Mucosa of descending colon (tissue), 3 donors: ENCODE results near the gene MT2A. TPM values are rescaled to one million over a fixed set of nuclear protein-coding genes. Genes with fewer than 3 reads are reported as not detected.

ENCODE experiments used
- ATAC-seq: fragments of 200-7000 bp; cut with Tn5 transposase; one replicate; pipeline ENCODE4 v1.9.1; 2020; ENCODE audit warnings: mild to moderate bottlenecking, moderate library complexity
- DNase-seq, 3 donors: peaks; one replicate each; pipeline ENCODE4 v3.0.0-alpha.2; 2020
- H3K36me3 ChIP-seq: fragments of 200-600 bp; one replicate; pipeline ENCODE4 v1.8.0; 2021; ENCODE audit warnings: low read depth, mild to moderate bottlenecking
- H3K4me1 ChIP-seq: fragments of 200-600 bp; one replicate; pipeline ENCODE4 v1.8.0; 2021; ENCODE audit warnings: low read depth, mild to moderate bottlenecking
- H3K4me3 ChIP-seq: fragments of 200-600 bp; one replicate; pipeline ENCODE4 v1.8.0; 2021; ENCODE audit warnings: mild to moderate bottlenecking
- H3K9me3 ChIP-seq: fragments of 200-600 bp; one replicate; pipeline ENCODE4 v1.8.0; 2021; ENCODE audit warnings: mild to moderate bottlenecking
- intact Hi-C, 2 donors: fragments of 100-400 bp; cut with DNase I in 1 of 2; cut with micrococcal nuclease in 1 of 2; formaldehyde crosslinking; loops; one replicate each; pipeline versions ENCODE4 v1.11.0 to v1.11.1; 2022; cut with DNase I, micrococcal nuclease
- total RNA-seq, 3 donors: library from RNA; stranded (reverse); fragmentation: NEBNext Ultra II Directional in 2 of 3; extraction: Animal tissue kit (Norgen Biotek cat#: 25700) in 2 of 3; gene quantifications; one replicate each; pipeline versions ENCODE4 v1.2.1 to v1.2.4, GENCODE V29; 2021 to 2023
- TF ChIP-seq, protein P1 (sequence below): fragments of 200-600 bp; IDR thresholded peaks from one replicate; pipeline ENCODE4 v1.8.0; 2022; ENCODE audit warnings: antibody characterized with exemption, mild to moderate bottlenecking
- donor health status: DM: no; HTN: no; CAD: no; lungs with moderate emphysema.
- donor health status: DM: no; HTN: no; CAD: no.
- donor health status: DM: no; HTN: yes; CAD: no.

The MT2A gene
- total RNA-seq, 3 donors from 2014 or later: 100.0 to 211 (median 206) TPM

DNA sequence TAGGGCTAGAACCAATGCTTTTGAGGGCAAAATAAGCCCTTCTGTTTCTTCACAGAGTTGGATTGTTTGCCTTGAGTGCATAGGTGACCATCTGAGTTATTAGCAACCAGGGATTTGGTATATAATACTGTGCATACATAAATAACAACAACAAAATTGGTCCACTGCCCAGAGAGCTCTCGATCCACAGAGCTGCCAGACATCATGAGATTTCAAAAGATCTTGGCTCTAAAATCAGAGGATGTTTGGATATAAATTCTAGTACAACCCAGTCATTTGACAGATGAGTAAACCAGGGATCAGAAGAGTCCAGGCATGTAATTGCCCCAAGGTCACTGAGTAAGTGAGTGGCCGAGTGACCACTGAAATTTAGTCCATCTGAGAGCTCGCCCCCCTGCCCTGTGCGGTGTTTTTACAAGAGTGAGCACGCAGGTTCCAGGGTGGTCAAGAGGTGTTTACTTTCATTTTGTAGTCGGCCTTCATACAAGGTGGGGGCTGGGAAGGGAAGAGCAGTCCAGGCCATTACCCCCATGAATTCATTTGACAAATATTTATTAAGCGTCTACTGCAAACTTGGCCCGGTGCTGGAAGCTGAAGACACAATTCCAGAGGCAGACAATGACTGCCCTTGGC, 1.8 kb upstream of the MT2A start:
- TF ChIP-seq, protein P1, sequence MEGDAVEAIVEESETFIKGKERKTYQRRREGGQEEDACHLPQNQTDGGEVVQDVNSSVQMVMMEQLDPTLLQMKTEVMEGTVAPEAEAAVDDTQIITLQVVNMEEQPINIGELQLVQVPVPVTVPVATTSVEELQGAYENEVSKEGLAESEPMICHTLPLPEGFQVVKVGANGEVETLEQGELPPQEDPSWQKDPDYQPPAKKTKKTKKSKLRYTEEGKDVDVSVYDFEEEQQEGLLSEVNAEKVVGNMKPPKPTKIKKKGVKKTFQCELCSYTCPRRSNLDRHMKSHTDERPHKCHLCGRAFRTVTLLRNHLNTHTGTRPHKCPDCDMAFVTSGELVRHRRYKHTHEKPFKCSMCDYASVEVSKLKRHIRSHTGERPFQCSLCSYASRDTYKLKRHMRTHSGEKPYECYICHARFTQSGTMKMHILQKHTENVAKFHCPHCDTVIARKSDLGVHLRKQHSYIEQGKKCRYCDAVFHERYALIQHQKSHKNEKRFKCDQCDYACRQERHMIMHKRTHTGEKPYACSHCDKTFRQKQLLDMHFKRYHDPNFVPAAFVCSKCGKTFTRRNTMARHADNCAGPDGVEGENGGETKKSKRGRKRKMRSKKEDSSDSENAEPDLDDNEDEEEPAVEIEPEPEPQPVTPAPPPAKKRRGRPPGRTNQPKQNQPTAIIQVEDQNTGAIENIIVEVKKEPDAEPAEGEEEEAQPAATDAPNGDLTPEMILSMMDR: no peak
- intact Hi-C loops: loop anchor here in 1 of 2 donors (10.0 kb wide), 1 partner anchor 92 kb away; no protein-coding TSS in a partner anchor
- DNase-seq (peak in 1 of 3 donors; percentile 35), ATAC-seq (no peak)
- peaks cover 20% of the 10 kb centered on the region for H3K4me1 ChIP-seq
- H3K36me3 ChIP-seq: no peaks in the 10 kb centered on the region
- H3K9me3 ChIP-seq: no peaks in the 10 kb centered on the region
- H3K4me3 ChIP-seq: no peak overlapping the region

DNA sequence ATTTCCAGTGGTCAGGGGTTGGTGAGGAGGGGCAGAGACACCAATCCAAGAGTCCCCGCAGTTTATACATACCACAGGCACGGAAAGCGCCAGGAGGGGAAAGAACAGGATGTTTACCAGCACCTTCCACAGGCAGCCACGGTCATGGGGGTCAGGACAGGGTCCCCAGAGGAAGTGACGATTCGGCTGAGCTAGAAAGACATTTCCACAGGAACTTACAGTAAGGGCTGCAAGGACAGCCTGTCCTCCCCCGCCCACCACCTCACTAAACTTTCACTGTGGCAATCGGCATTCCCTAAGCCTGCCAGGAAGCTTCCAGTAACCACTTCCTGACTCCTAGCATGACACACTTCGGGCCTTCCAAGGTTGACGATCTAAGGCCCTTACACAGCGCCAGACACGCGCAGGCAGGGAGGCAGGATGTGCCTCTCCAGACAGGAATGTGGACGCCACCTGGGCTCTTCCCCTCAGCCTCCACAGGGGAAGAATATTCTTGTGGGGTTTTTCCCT, 1.2 kb upstream of the MT2A start:
- DNase-seq: peak; percentile 52 to 79 (median 56)
- Histone ChIP-seq H3K36me3 (no peaks in the 10 kb centered on the region), H3K4me3 (no peak overlapping the region), H3K4me1 (peaks cover 20% of the 10 kb centered on the region), H3K9me3 (no peaks in the 10 kb centered on the region)
- no peak for ATAC-seq
- TF ChIP-seq, protein P1: no peak
- intact Hi-C loops: loop anchor here in 1 of 2 donors (10.0 kb wide), 1 partner anchor 92 kb away; no protein-coding TSS in a partner anchor

DNA sequence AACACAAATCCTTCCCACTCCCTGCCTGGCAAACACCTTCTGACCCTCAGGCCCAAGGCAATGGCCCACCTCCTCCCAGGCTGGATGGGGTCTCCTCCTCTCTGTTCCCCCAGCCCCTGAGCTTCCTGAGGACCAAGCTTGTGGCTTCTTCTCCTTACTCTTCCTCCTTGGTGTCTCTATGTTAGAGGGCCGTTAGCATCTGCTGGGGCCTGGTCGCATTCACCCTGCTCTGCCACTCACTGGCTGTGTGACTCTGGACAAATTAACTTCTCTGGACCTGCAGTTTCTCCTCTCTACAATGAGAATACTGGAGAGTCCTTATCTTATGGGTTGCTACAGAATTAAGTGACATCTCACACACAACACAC, 725 bp upstream of the MT2A start:
- no peak overlapping the region for H3K4me3 ChIP-seq
- intact Hi-C loops: loop anchor here in 1 of 2 donors (10.0 kb wide), 1 partner anchor 93 kb away; no protein-coding TSS in a partner anchor

DNA sequence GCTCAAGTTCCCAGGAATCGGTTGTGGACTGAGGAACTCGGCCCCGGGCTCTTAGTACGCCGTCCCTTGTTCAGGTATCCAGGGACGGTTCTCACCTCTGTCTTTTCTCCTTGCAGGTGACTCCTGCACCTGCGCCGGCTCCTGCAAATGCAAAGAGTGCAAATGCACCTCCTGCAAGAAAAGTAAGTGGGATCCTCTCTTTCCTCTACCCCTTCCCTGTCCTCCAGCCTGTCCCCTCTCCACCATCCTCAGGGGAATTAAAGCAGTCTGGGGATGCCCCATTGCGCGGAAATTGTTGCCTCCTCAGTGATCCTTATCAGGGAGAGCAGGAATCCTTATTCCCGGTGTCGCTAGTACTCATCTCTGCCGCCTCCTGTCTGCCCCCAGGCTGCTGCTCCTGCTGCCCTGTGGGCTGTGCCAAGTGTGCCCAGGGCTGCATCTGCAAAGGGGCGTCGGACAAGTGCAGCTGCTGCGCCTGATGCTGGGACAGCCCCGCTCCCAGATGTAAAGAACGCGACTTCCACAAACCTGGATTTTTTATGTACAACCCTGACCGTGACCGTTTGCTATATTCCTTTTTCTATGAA, 585 bp downstream of the MT2A start:
- H3K4me3 ChIP-seq: peak overlapping the region; percentile 0
- no peaks in the 10 kb centered on the region for H3K36me3 ChIP-seq
- TF ChIP-seq, protein P1: no peak
- DNase-seq (peak in 2 of 3 donors; percentile 47 to 59), ATAC-seq (peak; percentile 3)
- no peaks in the 10 kb centered on the region for H3K9me3 ChIP-seq
- peaks cover 20% of the 10 kb centered on the region for H3K4me1 ChIP-seq
- intact Hi-C loops: loop anchor here in 1 of 2 donors (10.0 kb wide), 1 partner anchor 94 kb away; no protein-coding TSS in a partner anchor

More for the DNA sequence above, 725 bp upstream of the MT2A start:
- ATAC-seq (no peak), DNase-seq (no peak)
- no peaks in the 10 kb centered on the region for H3K36me3 ChIP-seq
- TF ChIP-seq, protein P1: no peak
- H3K4me1 ChIP-seq: peaks cover 20% of the 10 kb centered on the region
- no peaks in the 10 kb centered on the region for H3K9me3 ChIP-seq

DNA sequence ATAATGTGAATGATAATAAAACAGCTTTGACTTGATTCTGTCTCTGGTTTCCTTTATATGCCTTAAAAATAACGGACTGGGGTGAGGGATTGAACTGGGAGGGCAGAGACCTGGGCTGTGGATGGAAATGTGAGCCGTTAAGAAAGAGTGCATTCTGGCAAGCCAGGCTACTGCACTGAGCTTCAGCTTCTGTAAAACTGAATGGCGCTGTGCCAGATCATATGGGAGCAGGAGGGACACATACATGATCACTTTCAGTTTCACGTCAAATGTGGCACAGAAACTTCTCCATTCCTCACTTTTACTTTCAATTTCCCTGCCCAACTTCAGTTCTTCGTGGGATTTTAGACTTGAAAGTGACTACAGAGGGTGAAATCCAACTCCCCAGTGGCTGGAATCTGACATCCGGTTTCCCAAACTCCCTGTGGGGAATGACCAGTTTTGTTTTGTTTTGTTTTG, 1.1 kb downstream of the MT2A start:
- peak; percentile 61 for ATAC-seq
- Histone ChIP-seq H3K36me3 (no peaks in the 10 kb centered on the region), H3K4me3 (no peak overlapping the region), H3K4me1 (peaks cover 20% of the 10 kb centered on the region), H3K9me3 (no peaks in the 10 kb centered on the region)
- intact Hi-C loops: loop anchor here in 1 of 2 donors (10.0 kb wide), 1 partner anchor 95 kb away; no protein-coding TSS in a partner anchor
- DNase-seq: peak; percentile 52 to 92 (median 70)
- TF ChIP-seq, protein P1: no peak
